Ascending aorta (tissue), 2 donors: ENCODE results near the gene PHC1. TPM values are rescaled to one million over a fixed set of nuclear protein-coding genes. Genes with fewer than 3 reads are reported as not detected.

Experiments used
- DNase-seq, 2 donors: peaks; one replicate each; pipeline ENCODE4 v3.0.0-alpha.2; 2019; ENCODE audit warnings: low spot score in 2 of 2
- H3K27ac ChIP-seq, 2 donors: fragments of 200-600 bp; sonication (generic); one replicate each; pipeline ENCODE4 v1.5.1; 2016 to 2017; ENCODE audit warnings: mild to moderate bottlenecking in 1 of 2
- H3K27me3 ChIP-seq: fragments of 200-600 bp; sonication (generic); one replicate; pipeline ENCODE4 v1.5.1; 2017
- H3K36me3 ChIP-seq, 2 donors: fragments of 200-600 bp; sonication (generic); one replicate each; pipeline ENCODE4 v1.5.1; 2016
- H3K4me1 ChIP-seq, 2 donors: fragments of 200-600 bp; sonication (generic); one replicate each; pipeline ENCODE4 v1.5.1; 2016 to 2017; ENCODE audit warnings: mild to moderate bottlenecking in 1 of 2
- H3K4me3 ChIP-seq, 2 donors: fragments of 200-600 bp; sonication (generic); one replicate each; pipeline ENCODE4 v1.5.1; 2016 to 2017; ENCODE audit warnings: mild to moderate bottlenecking in 1 of 2
- H3K9me3 ChIP-seq, 2 donors: fragments of 200-600 bp; sonication (generic); one replicate each; pipeline ENCODE4 v1.5.1; 2016
- CTCF ChIP-seq, 3 experiments: fragments of 200-600 bp in 2 of 3; fragments of 450-650 bp in 1 of 3; sonication (generic) in 2 of 3; IDR thresholded peaks; one replicate each; pipeline ENCODE4 v1.5.1; 2016 to 2019; ENCODE audit warnings: antibody characterized with exemption in 3 of 3, mild to moderate bottlenecking in 1 of 3, moderate library complexity in 1 of 3
- intact Hi-C: fragments of 100-400 bp; cut with DNase I; formaldehyde crosslinking; loops from one replicate; pipeline ENCODE4 v1.15.1; 2023
- total RNA-seq: library from RNA; depleted of rRNA; stranded (reverse); fragments of >200 nt; gene quantifications from one replicate; pipeline ENCODE4 v1.1.0, GENCODE V29; 2016

The PHC1 gene
- total RNA-seq, 1 donor from 2014 or later = 31.0 TPM

- Histone ChIP-seq H3K36me3 (no peaks in the 10 kb centered on the region), H3K27me3 (no peaks in the 10 kb centered on the region), H3K27ac (no peak overlapping the region), H3K4me3 (no peak overlapping the region), H3K4me1 (no peaks in the 10 kb centered on the region), H3K9me3 (no peaks in the 10 kb centered on the region)
- no peak for DNase-seq
- intact Hi-C loops = no loop called here
- TF ChIP-seq CTCF (IDR thresholded peaks at IDR 0.05) = no peak
These were observed 43.2 kb upstream of the PHC1 start for GRCh38 chr12:8871068-8871467.

GRCh38 chr12:8876887-8877286, 37.4 kb upstream of the PHC1 start:
- DNase-seq = no peak
- no peaks in the 10 kb centered on the region for H3K36me3 ChIP-seq
- intact Hi-C loops = no loop called here
- no peak overlapping the region for H3K27ac ChIP-seq
- no peaks in the 10 kb centered on the region for H3K9me3 ChIP-seq
- H3K4me3 ChIP-seq = no peak overlapping the region
- H3K27me3 ChIP-seq = no peaks in the 10 kb centered on the region
- no peak for TF ChIP-seq CTCF (IDR thresholded peaks at IDR 0.05)
- no peaks in the 10 kb centered on the region for H3K4me1 ChIP-seq

GRCh38 chr12:8886502-8887284, 27.6 kb upstream of the PHC1 start:
- intact Hi-C loops = no loop called here
- no peaks in the 10 kb centered on the region for H3K27me3 ChIP-seq
- TF ChIP-seq CTCF (IDR thresholded peaks at IDR 0.05) = no peak

DNA sequence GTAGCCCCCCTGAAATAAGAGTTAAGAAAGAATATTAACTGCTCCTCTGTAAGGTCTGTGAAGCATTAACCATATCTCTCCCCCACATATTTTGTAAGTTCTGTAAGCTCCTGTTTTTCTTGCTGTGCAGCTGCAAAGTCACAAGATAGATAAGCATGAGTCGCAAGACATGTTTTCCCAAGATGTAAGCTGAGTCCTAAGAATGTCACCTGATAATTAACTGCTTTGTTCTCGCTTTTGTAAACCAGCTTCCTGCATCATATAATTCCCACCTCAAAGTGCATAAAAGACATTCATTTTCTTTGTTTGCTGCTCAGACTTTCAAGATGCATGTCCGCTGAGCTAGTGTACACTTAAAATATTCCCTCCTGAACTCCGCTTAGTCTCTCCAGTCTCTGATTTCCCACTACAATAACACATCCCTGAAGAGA, 27.0 kb upstream of the PHC1 start:
- Histone ChIP-seq H3K36me3 (no peaks in the 10 kb centered on the region), H3K9me3 (no peaks in the 10 kb centered on the region), H3K27ac (no peak overlapping the region), H3K27me3 (no peaks in the 10 kb centered on the region), H3K4me3 (no peak overlapping the region), H3K4me1 (no peaks in the 10 kb centered on the region)
- no peak for TF ChIP-seq CTCF (IDR thresholded peaks at IDR 0.05)
- intact Hi-C loops = no loop called here
- no peak for DNase-seq

More at GRCh38 chr12:8886502-8887284, 27.6 kb upstream of the PHC1 start:
- Histone ChIP-seq H3K9me3 (no peaks in the 10 kb centered on the region), H3K4me3 (no peak overlapping the region), H3K4me1 (no peaks in the 10 kb centered on the region), H3K27ac (no peak overlapping the region), H3K36me3 (no peaks in the 10 kb centered on the region)
- DNase-seq = no peak

DNA sequence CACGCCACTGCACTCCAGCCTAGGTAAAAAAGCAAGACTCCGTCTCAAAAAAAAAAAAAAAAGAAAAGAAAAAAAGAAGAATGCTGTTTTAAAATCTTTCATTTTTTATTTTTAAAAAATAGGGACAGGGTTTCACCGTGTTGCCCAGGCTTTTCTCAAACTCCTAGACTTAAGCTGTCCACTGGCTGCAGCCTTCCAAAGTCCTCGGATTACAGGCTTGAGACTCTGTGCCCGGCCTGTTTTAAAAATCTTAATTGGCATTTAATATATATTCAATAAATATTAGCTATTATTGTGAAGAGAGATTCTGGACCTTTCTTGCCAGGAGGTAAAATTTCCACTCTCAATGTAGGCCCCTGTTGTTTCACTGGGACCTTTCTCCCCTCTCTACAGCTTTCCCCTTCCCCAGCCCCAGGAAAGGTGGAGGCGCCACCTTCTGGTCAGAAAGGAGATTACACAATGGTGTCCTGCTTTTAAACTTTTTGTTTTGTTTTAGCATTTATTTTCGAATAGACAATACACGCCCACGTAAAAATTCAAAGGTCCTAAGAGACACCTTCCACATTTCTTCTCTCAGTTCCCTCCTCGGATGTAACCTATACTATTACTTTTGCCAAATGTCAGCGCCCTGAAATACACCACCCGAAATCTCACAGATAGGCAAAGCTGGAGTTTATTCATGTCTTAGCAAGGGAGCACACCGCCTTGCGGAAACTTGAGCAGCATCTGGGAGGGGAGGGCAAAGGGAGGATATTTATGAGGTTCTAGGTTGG, 23.8 kb upstream of the PHC1 start:
- H3K36me3 ChIP-seq = no peaks in the 10 kb centered on the region
- intact Hi-C loops = loop anchor here (2.0 to 10.0 kb wide), 4 partner anchors 68 to 346 kb away; partner anchors contain the start of genes A2ML1, CLEC4E and MFAP5
- no peaks in the 10 kb centered on the region for H3K9me3 ChIP-seq
- H3K27ac ChIP-seq = no peak overlapping the region
- DNase-seq = no peak
- peak overlapping the region; percentile 45 to 60 for H3K4me3 ChIP-seq
- TF ChIP-seq CTCF (IDR thresholded peaks at IDR 0.05) = peak; percentile 56 to 88 (median 87)
- no peaks in the 10 kb centered on the region for H3K4me1 ChIP-seq
- H3K27me3 ChIP-seq = no peaks in the 10 kb centered on the region
